ENCODE measurements around the gene NME7.

The NME7 gene

GRCh38 chr1:169305356-169305755 is 62.2 kb downstream of the NME7 start:
- no peak for DNase-seq (ENCODE audit: insufficient read length, low spot score)
- no peak for TF ChIP-seq CTCF (IDR thresholded peaks at IDR 0.05; ENCODE audit: insufficient read depth, missing control alignments)
- peak; percentile 87 for FAIRE-seq

GRCh38 chr1:169300854-169301253 is 66.7 kb downstream of the NME7 start:
- peak; percentile 32 for FAIRE-seq
- no peak for TF ChIP-seq CTCF (IDR thresholded peaks at IDR 0.05; ENCODE audit: insufficient read depth, missing control alignments)
- no peak for DNase-seq (ENCODE audit: insufficient read length, low spot score)

GRCh38 chr1:169298441-169298840 is 69.2 kb downstream of the NME7 start:
- FAIRE-seq (peak; percentile 95), DNase-seq (ENCODE audit: insufficient read length, low spot score) (no peak)
- no peak for TF ChIP-seq CTCF (IDR thresholded peaks at IDR 0.05; ENCODE audit: insufficient read depth, missing control alignments)

GRCh38 chr1:169295846-169296245 is 71.8 kb downstream of the NME7 start:
- DNase-seq (ENCODE audit: insufficient read length, low spot score): no peak
- peak; percentile 6 for FAIRE-seq
- TF ChIP-seq CTCF (IDR thresholded peaks at IDR 0.05; ENCODE audit: insufficient read depth, missing control alignments): no peak

- DNase-seq (ENCODE audit: insufficient read length, low spot score) (no peak), FAIRE-seq (peak; percentile 53)
- TF ChIP-seq CTCF (IDR thresholded peaks at IDR 0.05; ENCODE audit: insufficient read depth, missing control alignments): no peak
These were observed 72.2 kb downstream of the NME7 start for GRCh38 chr1:169295425-169295824.

GRCh38 chr1:169289016-169289415 is 78.6 kb downstream of the NME7 start:
- FAIRE-seq: peak; percentile 16
- no peak for DNase-seq (ENCODE audit: insufficient read length, low spot score)
- TF ChIP-seq CTCF (IDR thresholded peaks at IDR 0.05; ENCODE audit: insufficient read depth, missing control alignments): no peak

- FAIRE-seq: peak; percentile 51
- no peak for DNase-seq (ENCODE audit: insufficient read length, low spot score)
- TF ChIP-seq CTCF (IDR thresholded peaks at IDR 0.05; ENCODE audit: insufficient read depth, missing control alignments): no peak
These were observed 79.6 kb downstream of the NME7 start for GRCh38 chr1:169288011-169288414.
